ENCODE measurements around the gene G3BP2.
"Not testable (repeated sequence)": the region's sequence is repeated elsewhere in the genome, so short reads cannot be mapped to it uniquely, and the experiment has no call there.

The G3BP2 gene

GRCh38 chr4:75673027-75673958 is at the start of gene G3BP2:
TSS of gene G3BP2 (minus strand) at chr4:75673411. CDS start at chr4:75662025, 11,386 bp downstream.
- DNase-seq (ENCODE audit: low read depth, low spot score), result peak; percentile 89

DNA sequence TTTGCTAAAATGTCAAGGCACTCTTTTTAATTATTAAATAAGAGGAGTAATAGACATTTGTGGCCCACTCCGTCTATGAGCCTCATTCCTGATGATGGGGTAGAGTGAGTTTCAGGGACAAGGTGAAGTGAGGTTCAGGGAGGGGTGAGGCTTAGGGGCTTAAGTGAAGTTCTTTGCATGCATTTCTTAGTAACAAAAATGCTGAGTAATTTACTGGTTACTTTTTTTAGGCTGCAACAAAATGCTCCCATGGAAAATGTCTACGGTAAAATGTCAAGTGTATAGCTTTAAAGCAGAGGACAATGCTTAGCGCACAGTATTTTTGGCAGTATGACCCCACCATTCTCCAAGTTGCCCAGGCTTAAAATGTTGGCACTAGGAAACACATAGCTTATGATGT is 49.2 kb upstream of the G3BP2 start:
- no peak for DNase-seq (ENCODE audit: low read depth, low spot score)

More at GRCh38 chr4:75673027-75673958, at the start of gene G3BP2:
- peak within 1 kb of the TSS; percentile 94 for H3K27ac ChIP-seq

DNA sequence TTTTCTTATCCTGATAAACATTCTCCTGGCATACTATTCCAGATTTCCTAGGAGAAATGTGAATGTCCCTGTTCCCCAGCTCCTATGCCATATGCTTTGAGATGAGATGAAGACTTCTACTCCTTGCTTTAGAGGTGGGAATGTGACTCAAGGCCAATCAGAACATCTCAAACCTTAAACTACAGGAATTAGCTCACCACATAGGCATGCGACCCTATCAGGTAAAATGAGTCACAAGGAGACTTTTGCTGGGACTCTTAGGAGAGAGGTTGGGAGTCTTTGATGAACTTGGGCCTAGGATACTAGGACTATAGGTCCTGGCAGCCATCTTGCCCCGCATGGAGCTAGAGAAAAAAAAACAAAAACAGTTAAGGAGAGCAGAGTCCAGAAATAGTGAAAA is 45.3 kb upstream of the G3BP2 start:
- DNase-seq (ENCODE audit: low read depth, low spot score), result no peak

More for the DNA sequence above, 49.2 kb upstream of the G3BP2 start:
- H3K27ac ChIP-seq, result no peak overlapping the region

DNA sequence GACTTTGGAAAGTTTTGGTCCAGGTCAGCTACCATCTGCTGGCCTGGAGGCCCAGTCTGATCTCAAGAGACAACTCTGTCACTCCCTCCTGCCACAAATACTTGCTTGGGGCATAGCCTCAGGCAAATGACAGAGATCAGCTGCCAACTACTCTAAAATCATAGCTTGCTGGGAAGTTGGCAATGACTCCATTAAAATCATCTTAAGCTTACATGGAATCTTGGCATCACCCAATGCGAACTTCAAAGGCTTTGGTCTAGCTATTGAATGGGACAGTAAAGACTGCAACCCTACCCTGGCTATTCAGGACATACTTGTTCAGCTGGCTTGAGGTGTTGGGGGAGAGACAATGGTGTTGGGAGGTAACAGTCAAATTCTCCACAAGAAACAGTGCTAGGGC is 44.2 kb upstream of the G3BP2 start:
- no peak overlapping the region for H3K27ac ChIP-seq
- no peak for DNase-seq (ENCODE audit: low read depth, low spot score)

More for the DNA sequence above, 45.3 kb upstream of the G3BP2 start:
- H3K27ac ChIP-seq, result no peak overlapping the region

DNA sequence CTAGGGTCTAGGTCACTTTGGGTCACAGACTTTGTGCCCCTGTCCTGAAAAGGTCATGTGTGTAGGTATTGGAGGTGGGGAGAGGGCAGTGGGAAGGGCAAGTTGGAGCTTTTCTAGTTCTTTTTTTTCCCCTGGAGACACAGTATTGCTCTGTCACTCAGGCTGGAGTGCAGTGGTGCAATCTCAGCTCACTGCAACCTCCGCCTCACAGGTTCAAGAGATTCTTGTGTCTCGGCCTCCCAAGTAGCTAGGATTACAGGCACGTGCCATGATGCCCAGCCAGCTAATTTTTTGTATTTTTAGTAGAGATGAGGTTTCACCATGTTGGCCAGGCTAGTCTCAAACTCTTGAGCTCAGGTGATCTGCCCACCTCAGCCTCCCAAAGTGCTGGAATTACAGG is 42.8 kb upstream of the G3BP2 start:
- not testable (repeated sequence) for DNase-seq (ENCODE audit: low read depth, low spot score); H3K27ac ChIP-seq

- DNase-seq (ENCODE audit: low read depth, low spot score), result no peak
- H3K27ac ChIP-seq, result no peak overlapping the region
These were observed 42.0 kb upstream of the G3BP2 start for GRCh38 chr4:75715105-75715799.

DNA sequence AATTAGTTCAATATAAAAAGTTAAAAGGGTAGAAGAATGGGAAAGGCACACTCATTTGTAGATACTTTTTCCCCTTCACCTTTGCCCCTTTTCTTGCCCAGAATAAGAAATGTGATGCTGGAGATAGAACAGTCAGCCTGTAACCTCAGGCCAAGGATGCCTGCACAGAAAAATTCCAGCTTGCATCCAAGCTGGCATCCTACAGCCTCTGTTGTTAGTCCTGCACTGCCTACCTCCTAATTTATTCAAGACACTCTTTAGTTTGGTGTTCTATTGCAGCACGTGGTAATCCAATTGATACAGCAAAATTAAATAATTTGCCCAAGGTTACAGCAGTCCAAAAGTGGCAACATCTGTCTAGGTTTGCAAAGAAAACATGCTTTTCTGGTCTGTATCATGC is 41.5 kb upstream of the G3BP2 start:
- H3K27ac ChIP-seq, result no peak overlapping the region
- no peak for DNase-seq (ENCODE audit: low read depth, low spot score)

DNA sequence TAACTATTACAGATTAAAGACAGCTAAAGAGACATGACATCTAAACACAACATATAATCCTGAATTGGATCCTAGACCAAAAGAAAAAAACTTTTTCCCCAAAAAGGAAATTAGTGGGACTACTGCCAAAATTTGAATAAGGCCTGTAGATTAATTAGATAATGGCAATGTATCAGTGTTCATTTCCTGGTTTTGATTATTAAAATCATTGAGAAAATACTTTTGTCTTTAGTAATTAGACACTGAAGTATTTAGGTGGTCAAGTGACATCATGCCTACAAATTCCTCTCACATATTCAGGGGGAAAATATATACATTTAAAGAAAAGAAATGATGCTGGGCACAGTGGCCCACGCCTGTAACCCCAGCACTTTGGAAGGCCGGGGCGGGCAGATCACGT is 40.8 kb upstream of the G3BP2 start:
- DNase-seq (ENCODE audit: low read depth, low spot score), result no peak
- no peak overlapping the region for H3K27ac ChIP-seq

DNA sequence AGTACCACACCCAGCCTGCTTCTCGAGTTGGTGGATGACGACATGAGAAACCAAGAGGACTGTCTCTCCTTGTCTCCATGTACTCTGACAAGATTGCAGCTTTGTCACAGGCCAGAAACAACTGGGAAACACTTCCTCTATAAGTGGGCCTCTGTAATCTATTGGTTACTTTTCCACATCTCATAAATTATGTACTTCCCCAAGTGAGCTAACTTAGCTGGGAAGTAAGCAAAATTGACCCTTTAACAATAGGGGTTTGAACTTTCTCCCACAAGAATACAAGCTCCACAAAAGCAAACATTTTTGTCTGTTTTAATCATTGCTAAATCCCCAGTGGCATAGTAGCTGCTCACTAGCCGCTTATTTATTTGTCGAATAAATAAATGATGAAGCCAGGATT is 37.0 kb upstream of the G3BP2 start:
- no peak for DNase-seq (ENCODE audit: low read depth, low spot score)
- H3K27ac ChIP-seq, result no peak overlapping the region

DNA sequence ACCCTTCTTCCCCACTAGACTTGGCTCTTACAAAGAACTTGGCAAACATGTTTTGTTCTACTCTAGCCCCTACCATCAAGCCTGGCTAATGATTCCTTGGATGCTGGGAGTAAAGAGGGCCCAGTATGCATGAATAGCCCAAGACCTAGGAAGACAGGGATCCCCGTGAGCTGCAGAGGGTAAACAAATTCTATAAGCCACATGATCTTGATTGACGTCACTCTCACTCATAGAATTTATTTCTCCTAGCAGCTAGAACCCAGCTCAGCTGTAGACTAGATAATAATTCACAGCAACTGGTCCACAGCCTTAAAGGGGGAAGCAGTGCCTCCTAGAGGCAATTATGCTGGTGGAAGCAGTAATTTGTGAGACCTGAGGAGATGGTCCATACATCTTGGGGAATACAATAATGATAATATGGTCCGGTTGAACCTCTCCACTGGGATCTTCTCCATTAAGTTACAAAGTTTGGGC is 35.0 kb upstream of the G3BP2 start:
- no peak overlapping the region for H3K27ac ChIP-seq
- DNase-seq (ENCODE audit: low read depth, low spot score), result no peak

- DNase-seq (ENCODE audit: low read depth, low spot score), result no peak
- no peak overlapping the region for H3K27ac ChIP-seq
These were observed 32.2 kb upstream of the G3BP2 start for GRCh38 chr4:75705198-75705977.

- no peak for DNase-seq (ENCODE audit: low read depth, low spot score)
- H3K27ac ChIP-seq, result no peak overlapping the region
These were observed 29.8 kb upstream of the G3BP2 start for GRCh38 chr4:75702919-75703411.

GRCh38 chr4:75699299-75699698 is 26.1 kb upstream of the G3BP2 start:
- DNase-seq (ENCODE audit: low read depth, low spot score), result no peak
- no peak overlapping the region for H3K27ac ChIP-seq

GRCh38 chr4:75698963-75699228 is 25.7 kb upstream of the G3BP2 start:
- no peak overlapping the region for H3K27ac ChIP-seq
- no peak for DNase-seq (ENCODE audit: low read depth, low spot score)

- no peak overlapping the region for H3K27ac ChIP-seq
- DNase-seq (ENCODE audit: low read depth, low spot score), result no peak
These were observed 25.2 kb upstream of the G3BP2 start for GRCh38 chr4:75698162-75698962.

GRCh38 chr4:75696581-75696980 is 23.4 kb upstream of the G3BP2 start:
- no peak for DNase-seq (ENCODE audit: low read depth, low spot score)
- no peak overlapping the region for H3K27ac ChIP-seq

- no peak for DNase-seq (ENCODE audit: low read depth, low spot score)
These were observed 22.9 kb upstream of the G3BP2 start for GRCh38 chr4:75696071-75696470.

DNA sequence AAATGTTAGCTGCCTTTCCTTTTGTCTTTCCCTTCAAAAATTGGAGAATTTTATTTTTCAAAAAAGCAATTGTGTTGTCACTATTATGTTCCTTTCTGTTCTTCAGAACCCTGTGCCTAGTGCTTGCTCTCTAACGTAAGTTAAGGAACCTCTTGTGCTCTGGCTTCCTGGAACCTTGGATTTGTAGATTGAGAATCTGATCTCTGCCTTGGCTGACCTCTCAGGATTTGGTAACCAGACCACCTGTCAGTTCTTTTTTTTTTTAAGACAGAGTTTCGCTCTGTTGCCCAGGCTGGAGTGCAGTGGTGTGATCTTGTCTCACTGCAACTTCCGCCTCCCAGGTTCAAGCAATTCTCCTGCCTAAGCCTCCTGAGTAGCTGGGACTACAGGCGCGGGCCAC is 18.9 kb upstream of the G3BP2 start:
- DNase-seq (ENCODE audit: low read depth, low spot score); H3K27ac ChIP-seq: not testable (repeated sequence)

More at GRCh38 chr4:75696071-75696470, 22.9 kb upstream of the G3BP2 start:
- H3K27ac ChIP-seq, result no peak overlapping the region

DNA sequence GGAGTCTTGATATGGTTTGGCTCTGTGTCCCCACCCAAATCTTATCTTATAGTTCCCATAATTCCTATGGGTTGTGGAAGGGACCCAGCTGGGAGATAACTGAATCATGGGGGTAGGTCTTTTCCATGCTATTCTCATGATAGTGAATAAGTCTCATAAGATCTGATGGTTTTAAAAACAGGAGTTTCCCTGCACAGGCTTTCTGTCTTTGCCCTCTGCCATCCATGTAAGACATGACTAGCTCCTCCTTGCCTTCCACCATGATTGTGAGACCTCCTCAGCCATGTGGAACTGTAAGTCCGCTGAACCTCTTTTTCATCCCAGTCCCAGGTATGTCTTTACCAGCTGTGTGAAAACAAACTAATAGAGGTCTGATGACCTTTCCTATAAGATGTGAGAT is 13.9 kb upstream of the G3BP2 start:
- H3K27ac ChIP-seq; DNase-seq (ENCODE audit: low read depth, low spot score): not testable (repeated sequence)

GRCh38 chr4:75686346-75686745 is 13.1 kb upstream of the G3BP2 start:
- H3K27ac ChIP-seq, result no peak overlapping the region
- no peak for DNase-seq (ENCODE audit: low read depth, low spot score)

Data from epithelial cell of prostate (primary cell).